Neural cell (in vitro differentiated cells): ENCODE results near the gene TSR1.

Source experiments
- CTCF ChIP-seq: fragments of 450-650 bp; IDR thresholded peaks from 2 replicates; pipeline ENCODE4 v1.5.1; 2014; ENCODE audit warnings: antibody characterized with exemption, mild to moderate bottlenecking, moderate library complexity; ENCODE audit not compliant: poor library complexity, severe bottlenecking
- RAD21 ChIP-seq: fragments of 450-650 bp; conservative IDR thresholded peaks from 2 replicates; pipeline ENCODE4 v1.6.1; 2014; ENCODE audit warnings: antibody characterized with exemption, mild to moderate bottlenecking, moderate library complexity

GRCh38 chr17:2351269-2351668 lies 15.0 kb upstream of the TSR1 start:
- TF ChIP-seq CTCF, result no peak
- no peak for TF ChIP-seq RAD21
